GM12874 (cell line): ENCODE measurements around the gene WDR81.

Experiments
- TF ChIP-seq, protein P1 (sequence below): IDR thresholded peaks from 2 replicates; pipeline ENCODE4 v1.5.1; 2011; ENCODE audit warnings: low read depth, mild to moderate bottlenecking, control low read depth, low read length, moderate library complexity; ENCODE audit not compliant: insufficient read depth

Gene WDR81

DNA sequence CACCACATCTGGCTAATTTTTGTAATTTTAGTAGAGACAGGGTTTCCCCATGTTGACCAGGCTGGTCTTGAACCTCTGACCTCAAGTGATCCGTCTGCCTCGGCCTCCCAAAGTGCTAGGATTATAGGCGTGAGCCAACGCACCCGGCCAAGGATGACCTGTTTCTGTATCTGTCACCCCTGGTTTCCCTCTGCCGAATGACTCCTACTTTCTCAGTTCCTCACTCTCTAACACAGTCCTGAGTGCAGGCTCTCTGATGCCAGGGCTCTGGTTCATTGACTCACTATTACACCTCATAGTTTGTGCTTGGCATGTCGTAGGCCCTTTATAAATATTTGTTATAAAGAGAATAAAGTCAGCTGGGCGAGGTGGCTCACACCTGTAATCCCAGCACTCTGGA lies 29.1 kb upstream of the WDR81 start:
- TF ChIP-seq, protein P1, sequence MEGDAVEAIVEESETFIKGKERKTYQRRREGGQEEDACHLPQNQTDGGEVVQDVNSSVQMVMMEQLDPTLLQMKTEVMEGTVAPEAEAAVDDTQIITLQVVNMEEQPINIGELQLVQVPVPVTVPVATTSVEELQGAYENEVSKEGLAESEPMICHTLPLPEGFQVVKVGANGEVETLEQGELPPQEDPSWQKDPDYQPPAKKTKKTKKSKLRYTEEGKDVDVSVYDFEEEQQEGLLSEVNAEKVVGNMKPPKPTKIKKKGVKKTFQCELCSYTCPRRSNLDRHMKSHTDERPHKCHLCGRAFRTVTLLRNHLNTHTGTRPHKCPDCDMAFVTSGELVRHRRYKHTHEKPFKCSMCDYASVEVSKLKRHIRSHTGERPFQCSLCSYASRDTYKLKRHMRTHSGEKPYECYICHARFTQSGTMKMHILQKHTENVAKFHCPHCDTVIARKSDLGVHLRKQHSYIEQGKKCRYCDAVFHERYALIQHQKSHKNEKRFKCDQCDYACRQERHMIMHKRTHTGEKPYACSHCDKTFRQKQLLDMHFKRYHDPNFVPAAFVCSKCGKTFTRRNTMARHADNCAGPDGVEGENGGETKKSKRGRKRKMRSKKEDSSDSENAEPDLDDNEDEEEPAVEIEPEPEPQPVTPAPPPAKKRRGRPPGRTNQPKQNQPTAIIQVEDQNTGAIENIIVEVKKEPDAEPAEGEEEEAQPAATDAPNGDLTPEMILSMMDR = no peak

DNA sequence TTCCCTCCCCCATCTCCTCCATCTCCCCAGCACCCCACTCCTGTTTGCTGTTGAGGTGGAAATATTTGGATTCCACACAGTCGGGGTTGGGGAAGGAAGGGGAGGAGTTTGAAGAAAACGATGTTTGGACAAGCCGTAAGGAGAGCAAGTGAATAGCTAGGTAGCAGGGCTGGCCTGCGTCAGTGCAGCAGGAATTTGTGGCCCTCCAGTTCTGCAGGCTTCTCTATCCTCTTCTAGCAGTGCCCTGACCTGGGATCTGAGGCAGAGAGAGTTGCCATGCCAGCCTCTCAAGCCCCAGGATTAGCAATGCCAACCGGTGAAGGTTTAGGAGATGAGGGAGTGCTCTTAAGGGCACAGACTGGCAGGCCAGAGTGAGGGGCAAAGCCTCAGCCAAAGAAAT lies 26.8 kb upstream of the WDR81 start:
- TF ChIP-seq, protein P1 = no peak

DNA sequence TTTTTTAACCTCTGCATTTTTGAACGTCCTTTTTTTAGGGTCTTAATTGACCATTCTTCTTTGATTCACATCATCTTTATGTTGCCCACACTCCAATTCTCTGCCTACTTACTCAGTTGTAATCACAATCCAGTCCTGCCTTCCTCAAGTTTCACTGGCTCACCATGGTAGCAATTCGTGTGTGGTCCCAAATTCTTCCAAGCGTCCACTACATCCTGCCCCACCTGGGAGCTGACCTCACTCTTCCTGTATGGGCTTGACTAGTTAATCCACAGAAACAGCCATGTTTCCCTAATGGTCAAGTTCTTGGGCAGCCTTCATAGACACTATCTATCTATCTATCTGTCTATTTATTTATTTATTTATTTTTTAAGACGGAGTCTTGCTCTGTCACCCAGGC lies 21.4 kb upstream of the WDR81 start:
- TF ChIP-seq, protein P1 = no peak

DNA sequence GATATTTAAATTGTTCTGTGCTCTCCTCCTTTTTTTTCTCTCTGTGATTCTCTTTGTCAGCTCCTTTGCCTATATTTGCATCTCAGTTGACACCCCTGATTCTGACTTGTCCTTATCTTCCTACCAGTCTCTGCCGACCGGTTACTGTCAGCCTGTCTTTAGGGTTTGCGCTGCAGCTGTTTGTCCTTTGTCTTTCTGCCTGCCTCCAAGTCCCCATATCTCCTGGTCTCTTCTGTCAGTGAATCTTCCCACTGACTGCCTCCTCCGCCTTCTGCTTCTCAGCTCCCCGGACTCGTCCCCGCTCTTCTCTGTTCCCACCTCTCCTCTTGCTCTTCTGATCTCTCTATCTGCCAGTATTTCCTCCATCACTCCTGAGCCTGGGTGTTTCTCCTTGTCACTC lies 19.5 kb upstream of the WDR81 start:
- TF ChIP-seq, protein P1 = no peak

DNA sequence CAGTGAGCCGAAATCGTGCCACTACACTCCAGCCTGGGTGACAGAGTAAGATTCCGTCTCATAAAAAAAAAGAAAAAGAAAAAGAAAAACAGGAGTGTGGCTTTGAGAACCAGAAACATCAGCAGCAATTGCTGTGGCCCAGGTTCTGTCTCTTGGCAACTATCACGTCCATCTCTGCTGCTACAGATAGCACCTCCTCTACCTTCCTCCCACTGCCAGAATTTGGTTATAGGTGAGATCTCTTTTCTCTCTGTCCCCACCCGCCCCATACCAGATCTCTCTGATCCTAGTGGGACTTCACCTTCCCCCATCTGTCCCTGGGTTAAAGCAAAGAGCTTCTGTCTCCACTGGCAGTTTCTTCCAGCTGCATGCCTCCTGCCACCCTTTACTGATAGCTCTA lies 17.4 kb upstream of the WDR81 start:
- TF ChIP-seq, protein P1 = no peak

DNA sequence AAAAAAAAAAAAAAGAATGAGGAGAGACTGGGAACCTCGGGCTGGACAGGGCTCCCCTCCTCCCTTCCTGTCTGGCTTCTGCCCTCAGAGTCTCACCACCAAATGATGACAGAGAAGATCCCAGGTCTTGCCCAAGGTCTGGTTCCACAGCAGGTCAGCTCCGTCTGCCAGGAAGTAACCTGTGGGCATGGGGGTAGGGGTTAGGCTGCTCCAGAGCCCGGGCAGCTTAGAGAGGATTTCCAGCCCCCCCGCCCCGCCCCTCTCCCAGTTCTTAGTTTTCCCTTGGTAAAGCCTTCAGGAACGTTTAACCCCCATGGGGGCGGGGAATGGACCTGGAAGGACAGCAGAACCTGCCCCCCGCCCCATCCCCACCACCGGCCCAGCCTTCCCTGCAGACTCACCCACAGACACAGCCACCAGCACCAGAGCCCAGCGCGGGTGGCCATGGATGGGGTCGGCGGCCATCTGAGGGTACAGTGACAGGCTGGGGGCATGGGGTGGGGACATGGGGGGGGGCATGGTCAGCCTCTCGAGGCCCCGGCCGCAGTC lies 15.0 kb upstream of the WDR81 start:
- TF ChIP-seq, protein P1 = no peak

DNA sequence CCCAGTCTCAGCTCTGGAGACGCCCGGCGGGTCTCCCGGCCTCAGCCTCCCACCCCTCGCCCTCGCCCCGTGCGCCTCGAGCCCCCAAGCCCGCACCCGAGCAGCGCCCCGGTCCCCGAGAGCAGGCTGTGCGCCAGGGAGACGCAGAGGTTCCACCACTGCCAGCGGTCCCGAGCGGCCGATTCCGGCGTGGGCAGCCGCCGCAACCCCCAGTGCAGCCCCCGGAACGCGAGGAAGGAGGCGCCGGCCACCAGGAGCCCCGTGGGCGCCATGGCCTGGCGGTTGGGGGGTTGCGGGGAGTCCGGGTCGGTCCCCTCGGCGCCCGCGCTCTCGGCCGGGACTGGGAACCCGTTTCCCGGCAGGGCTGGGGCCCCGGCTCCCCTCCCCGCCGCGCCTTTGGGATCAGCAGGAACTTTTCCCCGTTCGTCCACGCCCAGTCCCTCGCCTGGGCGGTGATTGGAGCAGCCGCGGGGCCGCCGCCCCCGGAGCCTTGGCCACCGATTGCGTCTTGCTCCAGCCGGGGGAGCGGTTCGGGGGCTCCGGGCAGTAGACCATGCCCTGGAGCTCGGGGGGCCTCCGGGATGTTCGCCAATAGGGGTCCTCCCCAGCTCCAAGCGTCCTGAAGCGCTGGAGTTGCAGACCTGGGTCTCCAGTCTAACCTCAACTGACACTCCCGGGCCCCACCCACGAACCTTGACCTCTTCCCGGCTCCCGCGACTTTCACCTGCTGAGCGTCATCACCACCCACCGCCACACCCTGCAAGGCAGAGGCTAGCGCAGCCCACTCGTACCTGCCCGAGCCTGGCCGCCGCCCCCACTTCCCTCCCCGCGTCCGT lies 14.3 kb upstream of the WDR81 start, which contains the start of gene TLCD2:
Gene TLCD2 (minus strand): TSS at position 407 of the 836 bp plus-strand sequence. CDS start 135 bp downstream, at position 272.
- TF ChIP-seq, protein P1 = no peak
